ENCODE data around the gene GCSAML. TPM values are rescaled to one million over a fixed set of nuclear protein-coding genes. Genes with fewer than 3 reads are reported as not detected.

GCSAML gene
- total RNA-seq, 1 donor from 2014 or later, result 0.23 TPM

DNA sequence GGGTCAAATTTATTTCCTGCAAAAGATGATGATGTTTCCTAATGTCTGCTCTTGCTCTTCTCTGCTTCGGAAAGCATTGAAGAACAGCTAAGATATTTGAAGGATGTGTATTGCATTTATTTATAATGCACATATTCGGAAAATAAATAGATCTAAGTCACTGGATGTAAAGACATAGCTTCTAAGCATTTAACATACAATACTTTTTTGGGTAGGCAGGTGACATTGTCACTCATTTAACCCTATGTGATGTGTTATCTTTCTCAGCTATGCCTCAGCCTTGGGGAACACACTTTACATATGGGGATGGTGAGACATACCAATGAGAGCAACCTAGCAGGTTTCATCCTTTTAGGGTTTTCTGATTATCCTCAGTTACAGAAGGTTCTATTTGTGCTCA, 39.1 kb downstream of the GCSAML start, which contains the start of gene OR2G2:
OR2G2 (plus strand) TSS at position 301 of the 400 bp plus-strand sequence; CDS start at position 301, 0 bp downstream.
- Mint-ChIP-seq H3K27me3 (ENCODE audit: unreplicated experiment) (peaks cover 4% of the 10 kb centered on the region), H3K36me3 (ENCODE audit: low read depth, unreplicated experiment) (no peaks in the 10 kb centered on the region), H3K9me3 (ENCODE audit: unreplicated experiment) (no peaks in the 10 kb centered on the region), H3K4me1 (ENCODE audit: unreplicated experiment) (peaks cover 4% of the 10 kb centered on the region), H3K4me3 (ENCODE audit: unreplicated experiment) (no peak within 1 kb of the TSS), H3K27ac (ENCODE audit: unreplicated experiment) (no peak within 1 kb of the TSS)
- DNase-seq (ENCODE audit: low spot score), result no peak
- TF ChIP-seq, protein P1, sequence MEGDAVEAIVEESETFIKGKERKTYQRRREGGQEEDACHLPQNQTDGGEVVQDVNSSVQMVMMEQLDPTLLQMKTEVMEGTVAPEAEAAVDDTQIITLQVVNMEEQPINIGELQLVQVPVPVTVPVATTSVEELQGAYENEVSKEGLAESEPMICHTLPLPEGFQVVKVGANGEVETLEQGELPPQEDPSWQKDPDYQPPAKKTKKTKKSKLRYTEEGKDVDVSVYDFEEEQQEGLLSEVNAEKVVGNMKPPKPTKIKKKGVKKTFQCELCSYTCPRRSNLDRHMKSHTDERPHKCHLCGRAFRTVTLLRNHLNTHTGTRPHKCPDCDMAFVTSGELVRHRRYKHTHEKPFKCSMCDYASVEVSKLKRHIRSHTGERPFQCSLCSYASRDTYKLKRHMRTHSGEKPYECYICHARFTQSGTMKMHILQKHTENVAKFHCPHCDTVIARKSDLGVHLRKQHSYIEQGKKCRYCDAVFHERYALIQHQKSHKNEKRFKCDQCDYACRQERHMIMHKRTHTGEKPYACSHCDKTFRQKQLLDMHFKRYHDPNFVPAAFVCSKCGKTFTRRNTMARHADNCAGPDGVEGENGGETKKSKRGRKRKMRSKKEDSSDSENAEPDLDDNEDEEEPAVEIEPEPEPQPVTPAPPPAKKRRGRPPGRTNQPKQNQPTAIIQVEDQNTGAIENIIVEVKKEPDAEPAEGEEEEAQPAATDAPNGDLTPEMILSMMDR (IDR thresholded peaks at IDR 0.05; ENCODE audit: unreplicated experiment), result no peak

DNA sequence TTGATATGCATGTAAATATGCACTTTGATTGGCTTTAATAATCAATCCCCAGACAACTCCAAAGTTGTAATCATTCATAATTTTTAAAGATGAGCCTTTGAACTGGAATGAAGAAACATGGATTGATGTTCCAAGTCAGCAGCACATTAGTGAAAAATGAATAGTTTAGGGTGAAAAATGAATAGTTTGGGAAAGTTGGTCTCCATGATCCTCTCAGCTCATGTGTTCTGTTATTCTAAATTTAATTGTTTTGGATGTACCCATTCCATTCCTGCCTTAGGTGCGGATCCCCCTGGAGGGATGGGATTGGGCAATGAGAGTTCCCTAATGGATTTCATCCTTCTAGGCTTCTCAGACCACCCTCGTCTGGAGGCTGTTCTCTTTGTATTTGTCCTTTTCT, 56.4 kb downstream of the GCSAML start, which contains the start of gene OR2G3:
OR2G3 (plus strand) TSS at position 301 of the 400 bp plus-strand sequence; CDS start at position 301, 0 bp downstream.
- H3K4me3 Mint-ChIP-seq (ENCODE audit: unreplicated experiment), result no peak within 1 kb of the TSS
- H3K4me1 Mint-ChIP-seq (ENCODE audit: unreplicated experiment), result no peaks in the 10 kb centered on the region
- TF ChIP-seq, protein P1 (IDR thresholded peaks at IDR 0.05; ENCODE audit: unreplicated experiment), result no peak
- H3K9me3 Mint-ChIP-seq (ENCODE audit: unreplicated experiment), result no peaks in the 10 kb centered on the region
- H3K27ac Mint-ChIP-seq (ENCODE audit: unreplicated experiment), result no peak within 1 kb of the TSS
- H3K36me3 Mint-ChIP-seq (ENCODE audit: low read depth, unreplicated experiment), result no peaks in the 10 kb centered on the region
- H3K27me3 Mint-ChIP-seq (ENCODE audit: unreplicated experiment), result peaks cover 2% of the 10 kb centered on the region
- DNase-seq (ENCODE audit: low spot score), result no peak

DNA sequence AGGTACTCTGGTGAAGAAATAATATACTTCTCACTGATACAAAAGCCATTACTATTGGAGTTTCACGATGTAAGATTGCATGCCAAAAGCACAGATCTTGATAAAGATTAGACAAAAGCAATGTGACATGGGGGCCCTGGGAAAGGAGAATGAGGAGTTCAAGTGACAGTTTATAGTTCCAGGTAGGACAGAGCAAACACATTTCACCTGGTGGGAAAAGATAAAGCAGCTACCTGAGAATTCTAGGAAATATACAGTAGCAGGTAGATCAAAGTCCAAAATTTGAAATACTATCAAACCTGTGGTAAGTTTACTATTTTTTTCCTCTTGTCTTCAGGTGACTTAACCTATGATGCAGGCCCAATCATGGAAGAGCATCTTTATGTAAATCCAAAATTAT, 64.5 kb downstream of the GCSAML start:
- no peak overlapping the region for H3K27ac Mint-ChIP-seq (ENCODE audit: unreplicated experiment)
- TF ChIP-seq, protein P1 (IDR thresholded peaks at IDR 0.05; ENCODE audit: unreplicated experiment), result no peak
- no peak for DNase-seq (ENCODE audit: low spot score)
- H3K9me3 Mint-ChIP-seq (ENCODE audit: unreplicated experiment), result no peaks in the 10 kb centered on the region
- no peaks in the 10 kb centered on the region for H3K4me1 Mint-ChIP-seq (ENCODE audit: unreplicated experiment)
- H3K4me3 Mint-ChIP-seq (ENCODE audit: unreplicated experiment), result no peak overlapping the region
- no peaks in the 10 kb centered on the region for H3K36me3 Mint-ChIP-seq (ENCODE audit: low read depth, unreplicated experiment)
- peaks cover 4% of the 10 kb centered on the region for H3K27me3 Mint-ChIP-seq (ENCODE audit: unreplicated experiment)

DNA sequence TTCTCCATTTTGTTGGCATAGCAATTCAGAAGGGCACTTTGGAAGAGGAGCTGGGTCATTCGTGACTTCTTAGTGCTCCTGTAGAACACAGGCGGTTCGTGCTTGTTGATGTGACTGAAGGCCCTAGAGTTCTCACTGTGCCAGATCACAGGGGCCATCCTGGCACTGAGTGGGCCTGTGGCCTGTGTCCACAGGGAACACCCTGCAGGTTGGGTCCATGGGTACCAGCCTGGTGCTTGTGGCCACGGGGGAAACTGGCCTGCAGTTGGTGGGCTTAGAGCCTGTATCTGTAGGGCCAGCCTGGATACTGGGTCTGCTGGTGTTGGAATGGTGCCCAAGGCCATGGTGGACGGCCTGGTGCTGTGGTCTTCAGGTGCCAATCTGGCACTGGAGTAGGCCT, 65.7 kb downstream of the GCSAML start:
- Mint-ChIP-seq H3K4me1 (ENCODE audit: unreplicated experiment) (no peaks in the 10 kb centered on the region), H3K27me3 (ENCODE audit: unreplicated experiment) (peaks cover 4% of the 10 kb centered on the region), H3K9me3 (ENCODE audit: unreplicated experiment) (no peaks in the 10 kb centered on the region), H3K36me3 (ENCODE audit: low read depth, unreplicated experiment) (no peaks in the 10 kb centered on the region), H3K27ac (ENCODE audit: unreplicated experiment) (no peak overlapping the region), H3K4me3 (ENCODE audit: unreplicated experiment) (no peak overlapping the region)
- DNase-seq (ENCODE audit: low spot score), result no peak
- TF ChIP-seq, protein P1 (IDR thresholded peaks at IDR 0.05; ENCODE audit: unreplicated experiment), result no peak

Other genes starting within 250 kb of the GCSAML start
- gene ZNF496, start 217.3 kb upstream of the GCSAML start, total RNA-seq (ENCODE audit: unreplicated experiment), result 76.5 TPM
- 0.44 TPM for gene NLRP3, start 133.0 kb upstream of the GCSAML start, total RNA-seq (ENCODE audit: unreplicated experiment)
- gene OR2B11, start 91.0 kb upstream of the GCSAML start, total RNA-seq (ENCODE audit: unreplicated experiment), result not detected
- gene OR2C3, start 12.7 kb upstream of the GCSAML start, total RNA-seq (ENCODE audit: unreplicated experiment), result not detected
- gene OR2G2, start 39.2 kb downstream of the GCSAML start, total RNA-seq (ENCODE audit: unreplicated experiment), result not detected
- gene OR2G3, start 56.5 kb downstream of the GCSAML start, total RNA-seq (ENCODE audit: unreplicated experiment), result not detected
- not detected for gene OR13G1, start 130.6 kb downstream of the GCSAML start, total RNA-seq (ENCODE audit: unreplicated experiment)
- gene OR6F1, start 167.5 kb downstream of the GCSAML start, total RNA-seq (ENCODE audit: unreplicated experiment), result not detected
- not detected for gene OR14K1, start 189.5 kb downstream of the GCSAML start, total RNA-seq (ENCODE audit: unreplicated experiment)
- gene OR14A2, start 199.0 kb downstream of the GCSAML start, total RNA-seq (ENCODE audit: unreplicated experiment), result not detected
- not detected for gene OR1C1, start 211.4 kb downstream of the GCSAML start, total RNA-seq (ENCODE audit: unreplicated experiment)